Panc1 (cell line): ENCODE data around the gene MEMO1. TPM values are rescaled to one million over a fixed set of nuclear protein-coding genes. Genes with fewer than 3 reads are reported as not detected.

Experiments used
- ATAC-seq: fragments of 200-7000 bp; cut with Tn5 transposase; 2 replicates; pipeline ENCODE4 v1.9.1; 2020; ENCODE audit warnings: mild to moderate bottlenecking, moderate library complexity
- BruUV-seq: library from RNA; stranded (reverse); fragments of 400-500 nt; replicated peaks from 2 replicates; lab custom pipeline; 2021; lab: Mats Ljungman, UMichigan
- CTCF ChIA-PET: fragments of 300-600 bp; sonication (Branson Sonifier 250); formaldehyde crosslinking; loops from one replicate; lab custom pipeline; 2022; ENCODE audit warnings: antibody characterized with exemption; lab: Charles Lee
- POLR2A ChIA-PET: fragments of 300-600 bp; sonication (Branson Sonifier 250); formaldehyde crosslinking; loops from one replicate; lab custom pipeline; 2022; ENCODE audit warnings: antibody characterized with exemption; lab: Charles Lee
- DNase-seq: peaks from one replicate; pipeline ENCODE4 v3.0.0-alpha.2; 2010; ENCODE audit warnings: low read depth, low spot score
- H3K27ac ChIP-seq: 2 replicates; pipeline ENCODE4 v1.5.1; 2011; ENCODE audit warnings: mild to moderate bottlenecking, low read length, inconsistent platforms
- H3K27me3 ChIP-seq: fragments of 200-500 bp; sonication (Bioruptor generic); 2 replicates; pipeline ENCODE4 v1.6.0; 2014; ENCODE audit warnings: low read length, inconsistent platforms; ENCODE audit not compliant: control insufficient read depth, insufficient read depth
- H3K36me3 ChIP-seq: fragments of 200-500 bp; sonication (Bioruptor generic); 2 replicates; pipeline ENCODE4 v1.5.1; 2014; ENCODE audit warnings: inconsistent platforms, mild to moderate bottlenecking, low read length, moderate library complexity; ENCODE audit not compliant: control insufficient read depth, insufficient read depth
- H3K4me1 ChIP-seq: 2 replicates; pipeline ENCODE4 v1.5.1; 2011; ENCODE audit warnings: inconsistent platforms, mild to moderate bottlenecking, low read length, moderate library complexity; ENCODE audit not compliant: control insufficient read depth, insufficient read depth
- H3K4me3 ChIP-seq, 2 experiments: 2 replicates each; pipeline ENCODE4 v1.5.1; 2011 to 2012; ENCODE audit warnings: low read depth in 2 of 2, low read length in 2 of 2, mild to moderate bottlenecking in 2 of 2, inconsistent platforms in 1 of 2, moderate library complexity in 1 of 2
- H3K9me3 ChIP-seq: fragments of 200-500 bp; sonication (Bioruptor generic); 2 replicates; pipeline ENCODE4 v1.5.1; 2014; ENCODE audit warnings: low read depth, mild to moderate bottlenecking, inconsistent platforms, low read length, moderate library complexity; ENCODE audit not compliant: control insufficient read depth, insufficient read depth
- CTCF ChIP-seq: fragments of 450-650 bp; IDR thresholded peaks from 2 replicates; pipeline ENCODE4 v1.5.1; 2017; ENCODE audit warnings: mild to moderate bottlenecking
- POLR2AphosphoS5 ChIP-seq: IDR thresholded peaks from 2 replicates; pipeline ENCODE4 v1.6.1; 2012; ENCODE audit warnings: mild to moderate bottlenecking, low read depth, low read length, moderate library complexity
- REST ChIP-seq, 2 experiments: IDR thresholded peaks; 2 replicates each; pipeline ENCODE4 v1.6.1; 2011 to 2012; ENCODE audit warnings: low read depth in 2 of 2, control low read depth in 1 of 2, low read length in 1 of 2, mild to moderate bottlenecking in 1 of 2, moderate library complexity in 1 of 2; ENCODE audit not compliant: insufficient read depth in 1 of 2
- SIN3A ChIP-seq: IDR thresholded peaks from 2 replicates; pipeline ENCODE4 v1.6.1; 2012; ENCODE audit warnings: low read depth, mild to moderate bottlenecking, low read length, moderate library complexity, borderline replicate concordance; ENCODE audit not compliant: insufficient read depth
- TCF7L2 ChIP-seq: IDR thresholded peaks from 2 replicates; pipeline ENCODE4 v1.6.1; 2011; ENCODE audit warnings: mild to moderate bottlenecking, low read depth, low read length, inconsistent platforms
- in situ Hi-C: cut with HindIII; loops from 2 replicates; pipeline ENCODE4 v1.10.0; 2016; ENCODE audit warnings: low sequenced_read_pairs, low pct_unique_long_range_greater_than_20kb
- intact Hi-C: fragments of 100-400 bp; cut with micrococcal nuclease; formaldehyde crosslinking; loops from one replicate; pipeline ENCODE4 v1.10.0; 2022; ENCODE audit not compliant: unreplicated experiment
- total RNA-seq: library from RNA; stranded (reverse); gene quantifications from one replicate; pipeline ENCODE4 v1.2.1, GENCODE V29; 2021; ENCODE audit not compliant: unreplicated experiment

Gene MEMO1
- total RNA-seq, 1 experiment from 2014 or later = 60.8 TPM

GRCh38 chr2:31980674-31981356, 30.0 kb downstream of the MEMO1 start:
- DNase-seq (peak; percentile 4), ATAC-seq (peak; percentile 87)
- CTCF ChIA-PET = no interaction called here
- BruUV-seq = TSS peak; percentile 33
- in situ Hi-C loops = no loop called here
- TF ChIP-seq REST (IDR thresholded peaks at IDR 0.05; ENCODE audit: insufficient read depth in 1 of 2, low read depth in 2 of 2, low read length in 1 of 2) (no peak), POLR2AphosphoS5 (no peak), SIN3A (no peak), CTCF (no peak), TCF7L2 (no peak)
- no peaks in the 10 kb centered on the region for H3K36me3 ChIP-seq
- H3K4me3 ChIP-seq = no peak overlapping the region
- peaks cover 4% of the 10 kb centered on the region; the same call in 1 of the 2 replicates for H3K4me1 ChIP-seq
- H3K27me3 ChIP-seq = no peaks in the 10 kb centered on the region
- POLR2A ChIA-PET = no interaction called here
- intact Hi-C loops = no loop called here
- no peaks in the 10 kb centered on the region for H3K9me3 ChIP-seq
- no peak overlapping the region for H3K27ac ChIP-seq

GRCh38 chr2:31979956-31980355, 30.9 kb downstream of the MEMO1 start:
- CTCF ChIA-PET = no interaction called here
- no TSS peak for BruUV-seq
- peaks cover 4% of the 10 kb centered on the region; the same call in 1 of the 2 replicates for H3K4me1 ChIP-seq

More at GRCh38 chr2:31979956-31980355, 30.9 kb downstream of the MEMO1 start:
- H3K27ac ChIP-seq = no peak overlapping the region
- no peaks in the 10 kb centered on the region for H3K9me3 ChIP-seq
- H3K36me3 ChIP-seq = no peaks in the 10 kb centered on the region
- intact Hi-C loops = no loop called here
- POLR2A ChIA-PET = no interaction called here
- no peaks in the 10 kb centered on the region for H3K27me3 ChIP-seq
- in situ Hi-C loops = no loop called here
- ATAC-seq = no peak
- TF ChIP-seq TCF7L2 (no peak), REST (IDR thresholded peaks at IDR 0.05; ENCODE audit: insufficient read depth in 1 of 2, low read depth in 2 of 2, low read length in 1 of 2) (no peak), CTCF (no peak), SIN3A (no peak), POLR2AphosphoS5 (no peak)
- no peak overlapping the region for H3K4me3 ChIP-seq
- no peak for DNase-seq
